Dendritic cell treated with granulocyte-macrophage colony-stimulating factor and Interleukin-4, amounts not matched to agents 40 ng/mL and 50 ng/mL, for 4 days (primary cell): ENCODE results near the gene PHF2.

Experiments used
- H3K27ac Mint-ChIP-seq: one replicate; pipeline ENCODE4 v1.8.0; 2022; ENCODE audit warnings: mild to moderate bottlenecking, mixed read lengths
- H3K27me3 Mint-ChIP-seq: one replicate; pipeline ENCODE4 v1.8.0; 2022; ENCODE audit warnings: mild to moderate bottlenecking, mixed read lengths
- H3K36me3 Mint-ChIP-seq: one replicate; pipeline ENCODE4 v1.8.0; 2022; ENCODE audit warnings: low read depth, mixed read lengths
- H3K4me1 Mint-ChIP-seq: one replicate; pipeline ENCODE4 v1.8.0; 2022; ENCODE audit warnings: low read depth, mixed read lengths
- H3K4me3 Mint-ChIP-seq: one replicate; pipeline ENCODE4 v1.8.0; 2022; ENCODE audit warnings: mild to moderate bottlenecking, moderate library complexity, mixed read lengths
- H3K9me3 Mint-ChIP-seq: one replicate; pipeline ENCODE4 v1.8.0; 2022; ENCODE audit warnings: mixed read lengths
- intact Hi-C: fragments of 100-400 bp; cut with micrococcal nuclease; formaldehyde crosslinking; loops from one replicate; pipeline ENCODE4 v1.15.0; 2022

Gene PHF2

GRCh38 chr9:93586290-93587057 lies 10.1 kb downstream of the PHF2 start:
- intact Hi-C loops: no loop called here
- peaks cover 19% of the 10 kb centered on the region for H3K36me3 Mint-ChIP-seq
- no peak overlapping the region for H3K27ac Mint-ChIP-seq
- H3K4me3 Mint-ChIP-seq: no peak overlapping the region
- no peaks in the 10 kb centered on the region for H3K27me3 Mint-ChIP-seq
- H3K9me3 Mint-ChIP-seq: peaks cover 9% of the 10 kb centered on the region
- H3K4me1 Mint-ChIP-seq: peaks cover 51% of the 10 kb centered on the region

- peaks cover 9% of the 10 kb centered on the region for H3K9me3 Mint-ChIP-seq
- H3K4me3 Mint-ChIP-seq: no peak overlapping the region
- intact Hi-C loops: no loop called here
- peaks cover 19% of the 10 kb centered on the region for H3K36me3 Mint-ChIP-seq
- no peaks in the 10 kb centered on the region for H3K27me3 Mint-ChIP-seq
- H3K4me1 Mint-ChIP-seq: peaks cover 50% of the 10 kb centered on the region
- H3K27ac Mint-ChIP-seq: no peak overlapping the region
Observed at GRCh38 chr9:93587284-93587650, 10.9 kb downstream of the PHF2 start.

- Mint-ChIP-seq H3K4me3 (no peak overlapping the region), H3K4me1 (peaks cover 49% of the 10 kb centered on the region), H3K27ac (no peak overlapping the region), H3K36me3 (peaks cover 19% of the 10 kb centered on the region), H3K27me3 (no peaks in the 10 kb centered on the region), H3K9me3 (peaks cover 9% of the 10 kb centered on the region)
- intact Hi-C loops: no loop called here
Observed at GRCh38 chr9:93587651-93588347, 11.4 kb downstream of the PHF2 start.

GRCh38 chr9:93588641-93589609 lies 12.5 kb downstream of the PHF2 start:
- H3K27ac Mint-ChIP-seq: no peak overlapping the region
- H3K36me3 Mint-ChIP-seq: peaks cover 19% of the 10 kb centered on the region
- H3K4me3 Mint-ChIP-seq: no peak overlapping the region
- H3K4me1 Mint-ChIP-seq: peaks cover 55% of the 10 kb centered on the region
- peaks cover 9% of the 10 kb centered on the region for H3K9me3 Mint-ChIP-seq
- intact Hi-C loops: no loop called here
- no peaks in the 10 kb centered on the region for H3K27me3 Mint-ChIP-seq

- H3K36me3 Mint-ChIP-seq: peaks cover 15% of the 10 kb centered on the region
- intact Hi-C loops: no loop called here
- H3K4me1 Mint-ChIP-seq: peaks cover 61% of the 10 kb centered on the region
- H3K4me3 Mint-ChIP-seq: no peak overlapping the region
- H3K27me3 Mint-ChIP-seq: no peaks in the 10 kb centered on the region
- H3K9me3 Mint-ChIP-seq: peaks cover 3% of the 10 kb centered on the region
- no peak overlapping the region for H3K27ac Mint-ChIP-seq
Observed at GRCh38 chr9:93589688-93590087, 13.3 kb downstream of the PHF2 start.

GRCh38 chr9:93590609-93591234 lies 14.3 kb downstream of the PHF2 start:
- H3K27me3 Mint-ChIP-seq: no peaks in the 10 kb centered on the region
- intact Hi-C loops: no loop called here
- H3K36me3 Mint-ChIP-seq: peaks cover 10% of the 10 kb centered on the region
- no peak overlapping the region for H3K27ac Mint-ChIP-seq
- no peaks in the 10 kb centered on the region for H3K9me3 Mint-ChIP-seq
- peaks cover 55% of the 10 kb centered on the region for H3K4me1 Mint-ChIP-seq
- no peak overlapping the region for H3K4me3 Mint-ChIP-seq

- H3K27ac Mint-ChIP-seq: no peak overlapping the region
- peaks cover 55% of the 10 kb centered on the region for H3K4me1 Mint-ChIP-seq
Observed at GRCh38 chr9:93591301-93592007, 15.1 kb downstream of the PHF2 start.

GRCh38 chr9:93592008-93592642 lies 15.7 kb downstream of the PHF2 start:
- Mint-ChIP-seq H3K27me3 (no peaks in the 10 kb centered on the region), H3K4me1 (peaks cover 49% of the 10 kb centered on the region), H3K27ac (no peak overlapping the region), H3K9me3 (no peaks in the 10 kb centered on the region), H3K4me3 (no peak overlapping the region), H3K36me3 (peaks cover 14% of the 10 kb centered on the region)
- intact Hi-C loops: no loop called here

More at GRCh38 chr9:93591301-93592007, 15.1 kb downstream of the PHF2 start:
- Mint-ChIP-seq H3K4me3 (no peak overlapping the region), H3K27me3 (no peaks in the 10 kb centered on the region), H3K36me3 (peaks cover 14% of the 10 kb centered on the region), H3K9me3 (no peaks in the 10 kb centered on the region)
- intact Hi-C loops: no loop called here

- Mint-ChIP-seq H3K27me3 (no peaks in the 10 kb centered on the region), H3K27ac (no peak overlapping the region), H3K4me1 (peaks cover 50% of the 10 kb centered on the region), H3K9me3 (no peaks in the 10 kb centered on the region), H3K36me3 (peaks cover 14% of the 10 kb centered on the region), H3K4me3 (no peak overlapping the region)
- intact Hi-C loops: no loop called here
Observed at GRCh38 chr9:93592643-93593021, 16.2 kb downstream of the PHF2 start.

- H3K9me3 Mint-ChIP-seq: no peaks in the 10 kb centered on the region
- peaks cover 51% of the 10 kb centered on the region for H3K4me1 Mint-ChIP-seq
- H3K36me3 Mint-ChIP-seq: peaks cover 14% of the 10 kb centered on the region
- H3K4me3 Mint-ChIP-seq: no peak overlapping the region
- H3K27ac Mint-ChIP-seq: no peak overlapping the region
- H3K27me3 Mint-ChIP-seq: no peaks in the 10 kb centered on the region
- intact Hi-C loops: no loop called here
Observed at GRCh38 chr9:93593144-93593658, 16.8 kb downstream of the PHF2 start.

- no peaks in the 10 kb centered on the region for H3K27me3 Mint-ChIP-seq
- no peak overlapping the region for H3K27ac Mint-ChIP-seq
- H3K4me1 Mint-ChIP-seq: peaks cover 53% of the 10 kb centered on the region
Observed at GRCh38 chr9:93594041-93594756, 17.8 kb downstream of the PHF2 start.

GRCh38 chr9:93595461-93595860 lies 19.1 kb downstream of the PHF2 start:
- Mint-ChIP-seq H3K27me3 (no peaks in the 10 kb centered on the region), H3K36me3 (peaks cover 12% of the 10 kb centered on the region), H3K4me3 (no peak overlapping the region), H3K27ac (no peak overlapping the region), H3K9me3 (no peaks in the 10 kb centered on the region), H3K4me1 (peaks cover 60% of the 10 kb centered on the region)
- intact Hi-C loops: no loop called here

More at GRCh38 chr9:93594041-93594756, 17.8 kb downstream of the PHF2 start:
- Mint-ChIP-seq H3K9me3 (no peaks in the 10 kb centered on the region), H3K36me3 (peaks cover 14% of the 10 kb centered on the region), H3K4me3 (no peak overlapping the region)
- intact Hi-C loops: no loop called here
